Measurements from ENCODE around the gene P2RX7.
"Not testable (repeated sequence)": the region's sequence is repeated elsewhere in the genome, so short reads cannot be mapped to it uniquely, and the experiment has no call there.

DNA sequence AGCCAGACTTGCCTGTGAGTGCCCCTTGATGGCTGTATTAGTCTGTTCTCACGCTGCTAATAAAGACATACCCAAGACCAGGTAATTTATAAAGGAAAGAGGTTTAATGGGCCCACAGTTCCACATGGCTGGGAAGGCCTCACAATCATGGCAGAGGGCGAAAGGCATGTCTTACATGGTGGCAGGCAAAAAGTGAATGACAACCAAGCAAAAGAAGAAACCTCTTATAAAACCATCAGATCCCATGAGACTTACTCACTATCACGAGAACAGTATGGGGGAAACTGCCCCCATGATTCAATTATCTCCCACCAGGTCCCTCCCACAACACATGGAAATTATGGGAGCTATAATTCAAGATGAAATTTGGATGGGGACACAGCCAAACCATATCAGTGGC lies 16.6 kb downstream of the P2RX7 start:
- not testable (repeated sequence) for TF ChIP-seq POLR2A, TAF1, POLR2AphosphoS5, SPI1 (IDR thresholded peaks at IDR 0.05; ENCODE audit: low read depth, low read length)
